ENCODE data around the gene ZNF573. TPM values are rescaled to one million over a fixed set of nuclear protein-coding genes. Genes with fewer than 3 reads are reported as not detected.

ZNF573 gene
- total and polyA plus RNA-seq, 2 experiments from 2014 or later, result 7.7 to 10.3 TPM

DNA sequence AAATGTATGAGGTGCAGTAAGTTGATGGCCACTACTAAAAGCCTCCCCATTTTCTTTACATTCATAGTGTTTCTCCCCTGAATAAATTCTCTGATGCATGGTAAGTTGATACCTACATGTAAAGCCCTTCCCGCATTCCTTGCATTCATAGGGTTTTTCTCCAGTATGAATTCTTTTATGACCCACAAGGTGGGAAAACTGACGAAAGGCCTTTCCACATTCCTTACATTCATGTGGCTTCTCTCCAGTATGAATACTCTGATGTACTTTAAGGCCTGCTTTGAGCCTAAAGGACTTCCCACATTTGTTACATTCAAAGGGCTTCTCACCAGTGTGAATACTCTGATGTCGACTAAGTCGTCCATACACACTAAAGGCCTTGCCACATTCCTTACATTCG, 80.3 kb downstream of the ZNF573 start:
- TF ChIP-seq EZH2 (IDR thresholded peaks at IDR 0.05; ENCODE audit: low read depth, unreplicated experiment) (no peak), STAT1 (IDR thresholded peaks at IDR 0.05; ENCODE audit: unreplicated experiment) (no peak), JUNB (IDR thresholded peaks at IDR 0.05; ENCODE audit: unreplicated experiment) (no peak), POLR2AphosphoS5 (IDR thresholded peaks at IDR 0.05; ENCODE audit: low read depth) (no peak), ZNF114 (CRISPR knock-in tag; IDR thresholded peaks at IDR 0.05) (no peak), CREB1 (CRISPR knock-in tag; IDR thresholded peaks at IDR 0.05; ENCODE audit: low read depth) (no peak), ZNF331 (CRISPR knock-in tag; IDR thresholded peaks at IDR 0.05; ENCODE audit: low read depth) (no peak), EZH2phosphoT487 (IDR thresholded peaks at IDR 0.05; ENCODE audit: unreplicated experiment) (no peak), NANOG (IDR thresholded peaks at IDR 0.05; ENCODE audit: borderline replicate concordance) (no peak)
- TF ChIP-seq, protein P1, sequence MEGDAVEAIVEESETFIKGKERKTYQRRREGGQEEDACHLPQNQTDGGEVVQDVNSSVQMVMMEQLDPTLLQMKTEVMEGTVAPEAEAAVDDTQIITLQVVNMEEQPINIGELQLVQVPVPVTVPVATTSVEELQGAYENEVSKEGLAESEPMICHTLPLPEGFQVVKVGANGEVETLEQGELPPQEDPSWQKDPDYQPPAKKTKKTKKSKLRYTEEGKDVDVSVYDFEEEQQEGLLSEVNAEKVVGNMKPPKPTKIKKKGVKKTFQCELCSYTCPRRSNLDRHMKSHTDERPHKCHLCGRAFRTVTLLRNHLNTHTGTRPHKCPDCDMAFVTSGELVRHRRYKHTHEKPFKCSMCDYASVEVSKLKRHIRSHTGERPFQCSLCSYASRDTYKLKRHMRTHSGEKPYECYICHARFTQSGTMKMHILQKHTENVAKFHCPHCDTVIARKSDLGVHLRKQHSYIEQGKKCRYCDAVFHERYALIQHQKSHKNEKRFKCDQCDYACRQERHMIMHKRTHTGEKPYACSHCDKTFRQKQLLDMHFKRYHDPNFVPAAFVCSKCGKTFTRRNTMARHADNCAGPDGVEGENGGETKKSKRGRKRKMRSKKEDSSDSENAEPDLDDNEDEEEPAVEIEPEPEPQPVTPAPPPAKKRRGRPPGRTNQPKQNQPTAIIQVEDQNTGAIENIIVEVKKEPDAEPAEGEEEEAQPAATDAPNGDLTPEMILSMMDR (conservative IDR thresholded peaks at IDR 0.05; ENCODE audit: low read depth in 2 of 2), result no peak
- TF ChIP-seq, protein P2, sequence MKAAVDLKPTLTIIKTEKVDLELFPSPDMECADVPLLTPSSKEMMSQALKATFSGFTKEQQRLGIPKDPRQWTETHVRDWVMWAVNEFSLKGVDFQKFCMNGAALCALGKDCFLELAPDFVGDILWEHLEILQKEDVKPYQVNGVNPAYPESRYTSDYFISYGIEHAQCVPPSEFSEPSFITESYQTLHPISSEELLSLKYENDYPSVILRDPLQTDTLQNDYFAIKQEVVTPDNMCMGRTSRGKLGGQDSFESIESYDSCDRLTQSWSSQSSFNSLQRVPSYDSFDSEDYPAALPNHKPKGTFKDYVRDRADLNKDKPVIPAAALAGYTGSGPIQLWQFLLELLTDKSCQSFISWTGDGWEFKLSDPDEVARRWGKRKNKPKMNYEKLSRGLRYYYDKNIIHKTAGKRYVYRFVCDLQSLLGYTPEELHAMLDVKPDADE (IDR thresholded peaks at IDR 0.05), result no peak
- TF ChIP-seq, protein P3, sequence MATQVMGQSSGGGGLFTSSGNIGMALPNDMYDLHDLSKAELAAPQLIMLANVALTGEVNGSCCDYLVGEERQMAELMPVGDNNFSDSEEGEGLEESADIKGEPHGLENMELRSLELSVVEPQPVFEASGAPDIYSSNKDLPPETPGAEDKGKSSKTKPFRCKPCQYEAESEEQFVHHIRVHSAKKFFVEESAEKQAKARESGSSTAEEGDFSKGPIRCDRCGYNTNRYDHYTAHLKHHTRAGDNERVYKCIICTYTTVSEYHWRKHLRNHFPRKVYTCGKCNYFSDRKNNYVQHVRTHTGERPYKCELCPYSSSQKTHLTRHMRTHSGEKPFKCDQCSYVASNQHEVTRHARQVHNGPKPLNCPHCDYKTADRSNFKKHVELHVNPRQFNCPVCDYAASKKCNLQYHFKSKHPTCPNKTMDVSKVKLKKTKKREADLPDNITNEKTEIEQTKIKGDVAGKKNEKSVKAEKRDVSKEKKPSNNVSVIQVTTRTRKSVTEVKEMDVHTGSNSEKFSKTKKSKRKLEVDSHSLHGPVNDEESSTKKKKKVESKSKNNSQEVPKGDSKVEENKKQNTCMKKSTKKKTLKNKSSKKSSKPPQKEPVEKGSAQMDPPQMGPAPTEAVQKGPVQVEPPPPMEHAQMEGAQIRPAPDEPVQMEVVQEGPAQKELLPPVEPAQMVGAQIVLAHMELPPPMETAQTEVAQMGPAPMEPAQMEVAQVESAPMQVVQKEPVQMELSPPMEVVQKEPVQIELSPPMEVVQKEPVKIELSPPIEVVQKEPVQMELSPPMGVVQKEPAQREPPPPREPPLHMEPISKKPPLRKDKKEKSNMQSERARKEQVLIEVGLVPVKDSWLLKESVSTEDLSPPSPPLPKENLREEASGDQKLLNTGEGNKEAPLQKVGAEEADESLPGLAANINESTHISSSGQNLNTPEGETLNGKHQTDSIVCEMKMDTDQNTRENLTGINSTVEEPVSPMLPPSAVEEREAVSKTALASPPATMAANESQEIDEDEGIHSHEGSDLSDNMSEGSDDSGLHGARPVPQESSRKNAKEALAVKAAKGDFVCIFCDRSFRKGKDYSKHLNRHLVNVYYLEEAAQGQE (IDR thresholded peaks at IDR 0.05; ENCODE audit: unreplicated experiment), result no peak
- TF ChIP-seq, protein P4, sequence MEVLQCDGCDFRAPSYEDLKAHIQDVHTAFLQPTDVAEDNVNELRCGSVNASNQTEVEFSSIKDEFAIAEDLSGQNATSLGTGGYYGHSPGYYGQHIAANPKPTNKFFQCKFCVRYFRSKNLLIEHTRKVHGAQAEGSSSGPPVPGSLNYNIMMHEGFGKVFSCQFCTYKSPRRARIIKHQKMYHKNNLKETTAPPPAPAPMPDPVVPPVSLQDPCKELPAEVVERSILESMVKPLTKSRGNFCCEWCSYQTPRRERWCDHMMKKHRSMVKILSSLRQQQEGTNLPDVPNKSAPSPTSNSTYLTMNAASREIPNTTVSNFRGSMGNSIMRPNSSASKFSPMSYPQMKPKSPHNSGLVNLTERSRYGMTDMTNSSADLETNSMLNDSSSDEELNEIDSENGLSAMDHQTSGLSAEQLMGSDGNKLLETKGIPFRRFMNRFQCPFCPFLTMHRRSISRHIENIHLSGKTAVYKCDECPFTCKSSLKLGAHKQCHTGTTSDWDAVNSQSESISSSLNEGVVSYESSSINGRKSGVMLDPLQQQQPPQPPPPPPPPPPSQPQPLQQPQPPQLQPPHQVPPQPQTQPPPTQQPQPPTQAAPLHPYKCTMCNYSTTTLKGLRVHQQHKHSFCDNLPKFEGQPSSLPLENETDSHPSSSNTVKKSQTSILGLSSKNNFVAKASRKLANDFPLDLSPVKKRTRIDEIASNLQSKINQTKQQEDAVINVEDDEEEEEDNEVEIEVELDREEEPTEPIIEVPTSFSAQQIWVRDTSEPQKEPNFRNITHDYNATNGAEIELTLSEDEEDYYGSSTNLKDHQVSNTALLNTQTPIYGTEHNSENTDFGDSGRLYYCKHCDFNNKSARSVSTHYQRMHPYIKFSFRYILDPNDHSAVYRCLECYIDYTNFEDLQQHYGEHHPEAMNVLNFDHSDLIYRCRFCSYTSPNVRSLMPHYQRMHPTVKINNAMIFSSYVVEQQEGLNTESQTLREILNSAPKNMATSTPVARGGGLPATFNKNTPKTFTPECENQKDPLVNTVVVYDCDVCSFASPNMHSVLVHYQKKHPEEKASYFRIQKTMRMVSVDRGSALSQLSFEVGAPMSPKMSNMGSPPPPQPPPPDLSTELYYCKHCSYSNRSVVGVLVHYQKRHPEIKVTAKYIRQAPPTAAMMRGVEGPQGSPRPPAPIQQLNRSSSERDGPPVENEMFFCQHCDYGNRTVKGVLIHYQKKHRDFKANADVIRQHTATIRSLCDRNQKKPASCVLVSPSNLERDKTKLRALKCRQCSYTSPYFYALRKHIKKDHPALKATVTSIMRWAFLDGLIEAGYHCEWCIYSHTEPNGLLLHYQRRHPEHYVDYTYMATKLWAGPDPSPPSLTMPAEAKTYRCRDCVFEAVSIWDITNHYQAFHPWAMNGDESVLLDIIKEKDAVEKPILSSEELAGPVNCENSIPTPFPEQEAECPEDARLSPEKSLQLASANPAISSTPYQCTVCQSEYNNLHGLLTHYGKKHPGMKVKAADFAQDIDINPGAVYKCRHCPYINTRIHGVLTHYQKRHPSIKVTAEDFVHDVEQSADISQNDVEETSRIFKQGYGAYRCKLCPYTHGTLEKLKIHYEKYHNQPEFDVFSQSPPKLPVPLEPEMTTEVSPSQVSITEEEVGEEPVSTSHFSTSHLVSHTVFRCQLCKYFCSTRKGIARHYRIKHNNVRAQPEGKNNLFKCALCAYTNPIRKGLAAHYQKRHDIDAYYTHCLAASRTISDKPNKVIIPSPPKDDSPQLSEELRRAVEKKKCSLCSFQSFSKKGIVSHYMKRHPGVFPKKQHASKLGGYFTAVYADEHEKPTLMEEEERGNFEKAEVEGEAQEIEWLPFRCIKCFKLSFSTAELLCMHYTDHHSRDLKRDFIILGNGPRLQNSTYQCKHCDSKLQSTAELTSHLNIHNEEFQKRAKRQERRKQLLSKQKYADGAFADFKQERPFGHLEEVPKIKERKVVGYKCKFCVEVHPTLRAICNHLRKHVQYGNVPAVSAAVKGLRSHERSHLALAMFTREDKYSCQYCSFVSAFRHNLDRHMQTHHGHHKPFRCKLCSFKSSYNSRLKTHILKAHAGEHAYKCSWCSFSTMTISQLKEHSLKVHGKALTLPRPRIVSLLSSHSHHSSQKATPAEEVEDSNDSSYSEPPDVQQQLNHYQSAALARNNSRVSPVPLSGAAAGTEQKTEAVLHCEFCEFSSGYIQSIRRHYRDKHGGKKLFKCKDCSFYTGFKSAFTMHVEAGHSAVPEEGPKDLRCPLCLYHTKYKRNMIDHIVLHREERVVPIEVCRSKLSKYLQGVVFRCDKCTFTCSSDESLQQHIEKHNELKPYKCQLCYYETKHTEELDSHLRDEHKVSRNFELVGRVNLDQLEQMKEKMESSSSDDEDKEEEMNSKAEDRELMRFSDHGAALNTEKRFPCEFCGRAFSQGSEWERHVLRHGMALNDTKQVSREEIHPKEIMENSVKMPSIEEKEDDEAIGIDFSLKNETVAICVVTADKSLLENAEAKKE (CRISPR knock-in tag; IDR thresholded peaks at IDR 0.05), result no peak
- H3K4me1 Mint-ChIP-seq, result peaks cover 22% of the 10 kb centered on the region
- no peaks in the 10 kb centered on the region; the same call in 1 of the 2 replicates for H3K9me2 ChIP-seq (ENCODE audit: insufficient read depth)
- peaks cover 12% of the 10 kb centered on the region for H3K27me3 ChIP-seq (ENCODE audit: insufficient read depth)
- H3K9me3 Mint-ChIP-seq, result peaks cover 19% of the 10 kb centered on the region
- no peaks in the 10 kb centered on the region for H3F3A ChIP-seq (replicated peaks; ENCODE audit: low read depth)
- no peak overlapping the region for H3K4me3 ChIP-seq
- no peaks in the 10 kb centered on the region for H4K20me1 ChIP-seq (replicated peaks; ENCODE audit: insufficient read depth)
- H3K27ac Mint-ChIP-seq, result no peak overlapping the region; the same call in none of the 2 replicates
- H2AFZ ChIP-seq, result no peak overlapping the region
- peak overlapping the region; percentile 79 for H3K27ac ChIP-seq (ENCODE audit: low read depth)
- ATAC-seq, result peak; percentile 26; the same call in 2 of the 3 replicates
- no peak overlapping the region for H3K4me2 ChIP-seq
- peaks cover 68% of the 10 kb centered on the region for H3K36me3 Mint-ChIP-seq (ENCODE audit: low read depth)
- H3K36me3 ChIP-seq (ENCODE audit: insufficient read depth), result no peaks in the 10 kb centered on the region; the same call in 1 of the 2 replicates
- H3K4me1 ChIP-seq (ENCODE audit: insufficient read depth), result no peaks in the 10 kb centered on the region
- peak; percentile 80 for DNase-seq (ENCODE audit: low spot score)
- no peak overlapping the region for H3K4me3 Mint-ChIP-seq
- peaks cover 20% of the 10 kb centered on the region for H3K27me3 Mint-ChIP-seq (ENCODE audit: insufficient read depth, low read depth, poor library complexity)
- H3K79me2 ChIP-seq (replicated peaks; ENCODE audit: insufficient read depth), result no peaks in the 10 kb centered on the region
